Psoas muscle (tissue), 8 donors: Measurements from ENCODE around the gene EEPD1. TPM values are rescaled to one million over a fixed set of nuclear protein-coding genes. Genes with fewer than 3 reads are reported as not detected.

Experiments used
- ATAC-seq, 4 donors: fragments of 200-7000 bp; cut with Tn5 transposase; one replicate each; pipeline ENCODE4 v1.9.1; 2020; ENCODE audit warnings: moderate library complexity in 3 of 4, mild to moderate bottlenecking in 2 of 4
- DNase-seq, 2 donors: peaks; one replicate each; pipeline ENCODE4 v3.0.0-alpha.2; 2020
- H3K27ac ChIP-seq: fragments of 200-600 bp; one replicate; pipeline ENCODE4 v1.8.0; 2022
- H3K27me3 ChIP-seq, 3 donors: fragments of 200-600 bp in 1 of 3; one replicate each; pipeline versions ENCODE4 v1.6.1 to v1.8.0; 2013 to 2022; ENCODE audit warnings: low read length in 2 of 3, mild to moderate bottlenecking in 2 of 3, moderate library complexity in 1 of 3; ENCODE audit not compliant: insufficient read depth in 3 of 3
- H3K36me3 ChIP-seq, 2 donors: fragments of 200-600 bp in 1 of 2; one replicate each; pipeline versions ENCODE4 v1.6.1 to v1.8.0; 2013 to 2022; ENCODE audit warnings: low read depth in 1 of 2, mild to moderate bottlenecking in 1 of 2, moderate library complexity in 1 of 2; ENCODE audit not compliant: insufficient read depth in 1 of 2
- H3K4me1 ChIP-seq: fragments of 200-600 bp; one replicate; pipeline ENCODE4 v1.8.0; 2022
- H3K4me3 ChIP-seq: fragments of 200-600 bp; one replicate; pipeline ENCODE4 v1.8.0; 2022; ENCODE audit warnings: mild to moderate bottlenecking
- H3K9me3 ChIP-seq: fragments of 200-600 bp; one replicate; pipeline ENCODE4 v1.8.0; 2022
- CTCF ChIP-seq: fragments of 200-600 bp; IDR thresholded peaks from one replicate; pipeline ENCODE4 v1.8.0; 2022; ENCODE audit warnings: antibody characterized with exemption
- WGBS, 3 donors: extraction: QIAGEN DNeasy Blood & Tissue Kit; methylation state at CpG; one replicate each; pipeline versions ENCODE4 v1.1.6 to v1.1.7; 2013; 5-methylcytosine and 5-hydroxymethylcytosine counted together
- intact Hi-C, 2 donors: fragments of 100-400 bp; cut with DNase I; formaldehyde crosslinking; loops; one replicate each; pipeline versions ENCODE4 v1.11.0 to v1.14.2; 2022
- polyA plus RNA-seq, 3 donors: library from polyadenylated mRNA; stranded (reverse); fragments of 200-250 nt; gene quantifications; one replicate each; pipeline ENCODE4 v1.2.3, GENCODE V29; 2013
- total RNA-seq, 4 donors: library from RNA; stranded (reverse); fragmentation: NEBNext Ultra II Directional in 2 of 4; extraction: Animal tissue kit (Norgen Biotek cat#: 25700) in 2 of 4; gene quantifications; one replicate each; pipeline versions ENCODE4 v1.2.1 to v1.2.4, GENCODE V29; 2021 to 2023
- donor health status: healthy with polysubstance abuse.
- donor health status: DM: no; HTN: no; CAD: no; lungs with moderate emphysema.
- donor health status: Bipolar disorder and iron deficiency.
- donor health status: healthy.
- donor health status: DM: yes; HTN: yes; CAD: no.
- donor health status: DM: no; HTN: no; CAD: no.
- donor health status: DM: no; HTN: no; CAD: no.
- donor health status: DM: yes; HTN: yes; CAD: no.

EEPD1 gene
- total and polyA plus RNA-seq, 7 donors = 7.3 to 61.2 (median 45.5) TPM

GRCh38 chr7:36153571-36154097 is 580 bp downstream of the EEPD1 start:
- ATAC-seq (peak in 2 of 4 donors; percentile 2 to 18), DNase-seq (no peak)
- Histone ChIP-seq H3K4me3 (peak overlapping the region; percentile 93), H3K9me3 (no peaks in the 10 kb centered on the region), H3K27ac (peak overlapping the region; percentile 95), H3K36me3 (no peaks in the 10 kb centered on the region), H3K27me3 (no peaks in the 10 kb centered on the region), H3K4me1 (peaks cover 49% of the 10 kb centered on the region)
- intact Hi-C loops = no loop called here
- 1 to 2% (median 1%) methylated on average over 30 to 32 of the region's 32 CpGs for WGBS, 3 donors
- TF ChIP-seq CTCF = no peak

GRCh38 chr7:36154255-36155212 is 1.5 kb downstream of the EEPD1 start:
- peak; percentile 15 for TF ChIP-seq CTCF

GRCh38 chr7:36155811-36156361 is 2.8 kb downstream of the EEPD1 start:
- Histone ChIP-seq H3K27ac (peak overlapping the region; percentile 95), H3K4me3 (peak overlapping the region; percentile 93), H3K27me3 (no peaks in the 10 kb centered on the region), H3K36me3 (no peaks in the 10 kb centered on the region), H3K4me1 (peaks cover 70% of the 10 kb centered on the region), H3K9me3 (no peaks in the 10 kb centered on the region)
- intact Hi-C loops = loop anchor here (5.0 kb wide), 3 partner anchors 51 to 131 kb away; no protein-coding TSS in a partner anchor
- WGBS, 3 donors = 14 to 16% (median 14%) methylated on average over 12 of the region's 12 CpGs
- no peak for TF ChIP-seq CTCF
- peak in 2 of 4 donors; percentile 14 to 33 for ATAC-seq
- peak; percentile 56 to 89 for DNase-seq

More at GRCh38 chr7:36154255-36155212, 1.5 kb downstream of the EEPD1 start:
- Histone ChIP-seq H3K9me3 (no peaks in the 10 kb centered on the region), H3K27ac (peak overlapping the region; percentile 95), H3K4me3 (peak overlapping the region; percentile 93), H3K4me1 (peaks cover 58% of the 10 kb centered on the region), H3K27me3 (no peaks in the 10 kb centered on the region), H3K36me3 (no peaks in the 10 kb centered on the region)
- ATAC-seq = peak in 1 of 4 donors; percentile 6
- intact Hi-C loops = loop anchor here (5.0 kb wide), 3 partner anchors 53 to 133 kb away; no protein-coding TSS in a partner anchor
- peak; percentile 27 to 71 for DNase-seq
- 30 to 54% (median 34%) methylated on average over 41 to 44 of the region's 44 CpGs for WGBS, 3 donors

- Histone ChIP-seq H3K27me3 (no peaks in the 10 kb centered on the region), H3K36me3 (no peaks in the 10 kb centered on the region), H3K4me3 (peak overlapping the region; percentile 93), H3K4me1 (peaks cover 88% of the 10 kb centered on the region), H3K27ac (peak overlapping the region; percentile 95), H3K9me3 (no peaks in the 10 kb centered on the region)
- DNase-seq (no peak), ATAC-seq (no peak)
- TF ChIP-seq CTCF = no peak
- intact Hi-C loops = loop anchor here (5.0 kb wide), 3 partner anchors 50 to 130 kb away; no protein-coding TSS in a partner anchor
- WGBS, 3 donors = 63 to 64% (median 63%) methylated on average over 9 of the region's 9 CpGs
Measured at GRCh38 chr7:36157527-36158320, 4.7 kb downstream of the EEPD1 start.
